OCI-LY1 (cell line): ENCODE data around the gene EML6.

Experiments
- H2AFZ ChIP-seq: fragments of 200-600 bp; sonication (generic), shearing (Covaris generic); 2 replicates; pipeline ENCODE4 v1.6.0; 2014; ENCODE audit warnings: antibody characterized with exemption, mild to moderate bottlenecking, low read length
- H3F3A ChIP-seq: fragments of 200-600 bp; sonication (generic), shearing (Covaris generic); 2 replicates; pipeline ENCODE4 v1.6.0; 2014; ENCODE audit warnings: mild to moderate bottlenecking, antibody characterized with exemption, low read length, moderate library complexity; ENCODE audit not compliant: insufficient read depth
- H3K27ac ChIP-seq: fragments of 200-600 bp; sonication (generic); 2 replicates; pipeline ENCODE4 v1.5.1; 2014; ENCODE audit warnings: low read length, mixed run types, mild to moderate bottlenecking, low read depth; ENCODE audit not compliant: poor library complexity, severe bottlenecking
- H3K27me3 ChIP-seq: fragments of 200-600 bp; sonication (generic); 2 replicates; pipeline ENCODE4 v1.6.0; 2014; ENCODE audit warnings: antibody characterized with exemption, mild to moderate bottlenecking, low read length, moderate library complexity; ENCODE audit not compliant: insufficient read depth
- H3K36me3 ChIP-seq: fragments of 200-600 bp; sonication (generic); 2 replicates; pipeline ENCODE4 v1.6.1; 2014; ENCODE audit warnings: mild to moderate bottlenecking, antibody characterized with exemption, low read length, moderate library complexity, mixed read lengths; ENCODE audit not compliant: insufficient read depth
- H3K4me1 ChIP-seq: fragments of 200-600 bp; sonication (generic); 2 replicates; pipeline ENCODE4 v1.5.1; 2014; ENCODE audit warnings: mild to moderate bottlenecking, low read length, moderate library complexity; ENCODE audit not compliant: insufficient read depth, severe bottlenecking
- H3K4me2 ChIP-seq: fragments of 200-600 bp; sonication (generic), shearing (Covaris generic); 2 replicates; pipeline ENCODE4 v1.6.1; 2014; ENCODE audit warnings: low read length
- H3K4me3 ChIP-seq: fragments of 200-600 bp; sonication (generic); 2 replicates; pipeline ENCODE4 v1.5.1; 2014; ENCODE audit warnings: low read length, low read depth, mild to moderate bottlenecking, mixed read lengths; ENCODE audit not compliant: poor library complexity, severe bottlenecking
- H3K79me2 ChIP-seq: fragments of 200-600 bp; shearing (Covaris generic); 2 replicates; pipeline ENCODE4 v1.6.1; 2016; ENCODE audit warnings: mixed run types, low read length, mixed read lengths; ENCODE audit not compliant: insufficient read depth
- H3K9ac ChIP-seq: fragments of 200-600 bp; sonication (generic), shearing (Covaris generic); 2 replicates; pipeline ENCODE4 v1.6.1; 2014; ENCODE audit warnings: mild to moderate bottlenecking, low read length, mixed read lengths
- H3K9me2 ChIP-seq: fragments of 200-600 bp; sonication (generic), shearing (Covaris generic); 2 replicates; pipeline ENCODE4 v1.6.1; 2014; ENCODE audit warnings: low read depth, mild to moderate bottlenecking, low read length, mixed read lengths
- H3K9me3 ChIP-seq: fragments of 200-600 bp; shearing (Covaris generic); 2 replicates; pipeline ENCODE4 v1.6.1; 2014; ENCODE audit warnings: low read length, mixed read lengths
- H4K20me1 ChIP-seq: fragments of 200-600 bp; sonication (generic), shearing (Covaris generic); 2 replicates; pipeline ENCODE4 v1.6.0; 2016; ENCODE audit warnings: mild to moderate bottlenecking, low read length; ENCODE audit not compliant: insufficient read depth
- EZH2 ChIP-seq: fragments of 200-600 bp; sonication (generic), shearing (Covaris generic); IDR thresholded peaks from 2 replicates; pipeline ENCODE4 v1.8.0; 2017; ENCODE audit warnings: borderline replicate concordance, mixed run types, mild to moderate bottlenecking, antibody characterized with exemption, low read length, moderate library complexity, mixed read lengths
- TF ChIP-seq, protein P1 (sequence below): fragments of 200-600 bp; sonication (generic), shearing (Covaris generic); IDR thresholded peaks from 2 replicates; pipeline ENCODE4 v1.5.1; 2017; ENCODE audit warnings: mild to moderate bottlenecking, antibody characterized with exemption, low read length, moderate library complexity, mixed read lengths

EML6 gene

DNA sequence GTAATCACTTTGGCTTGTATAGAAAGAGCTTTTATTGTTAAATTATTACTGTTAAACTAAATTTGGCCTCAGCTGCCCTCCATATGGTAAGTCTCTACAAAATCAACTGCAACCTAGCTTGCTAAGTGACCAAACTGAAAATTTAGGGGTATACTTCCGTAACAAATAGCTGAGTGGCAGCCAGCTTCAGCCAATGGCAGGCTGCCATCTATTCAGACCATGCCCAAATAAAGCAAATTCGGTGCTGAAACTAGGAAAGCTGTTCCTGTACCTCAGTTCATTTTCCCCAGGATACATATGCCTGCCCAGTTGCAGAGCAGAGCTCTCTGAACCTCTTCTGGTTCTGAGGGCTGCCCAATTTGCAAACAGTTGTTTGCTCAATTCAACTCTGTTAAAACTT lies 94.8 kb downstream of the EML6 start:
- Histone ChIP-seq H4K20me1 (no peaks in the 10 kb centered on the region), H3K36me3 (peaks cover 96% of the 10 kb centered on the region), H3K4me1 (no peaks in the 10 kb centered on the region), H3K4me2 (no peak overlapping the region), H3K79me2 (peaks cover 15% of the 10 kb centered on the region; the same call in 1 of the 2 replicates), H3K27ac (no peak overlapping the region), H3K4me3 (no peak overlapping the region), H3K9me2 (no peaks in the 10 kb centered on the region), H3F3A (no peaks in the 10 kb centered on the region), H2AFZ (no peak overlapping the region), H3K27me3 (no peaks in the 10 kb centered on the region), H3K9me3 (no peaks in the 10 kb centered on the region), H3K9ac (no peak overlapping the region)
- TF ChIP-seq, protein P1, sequence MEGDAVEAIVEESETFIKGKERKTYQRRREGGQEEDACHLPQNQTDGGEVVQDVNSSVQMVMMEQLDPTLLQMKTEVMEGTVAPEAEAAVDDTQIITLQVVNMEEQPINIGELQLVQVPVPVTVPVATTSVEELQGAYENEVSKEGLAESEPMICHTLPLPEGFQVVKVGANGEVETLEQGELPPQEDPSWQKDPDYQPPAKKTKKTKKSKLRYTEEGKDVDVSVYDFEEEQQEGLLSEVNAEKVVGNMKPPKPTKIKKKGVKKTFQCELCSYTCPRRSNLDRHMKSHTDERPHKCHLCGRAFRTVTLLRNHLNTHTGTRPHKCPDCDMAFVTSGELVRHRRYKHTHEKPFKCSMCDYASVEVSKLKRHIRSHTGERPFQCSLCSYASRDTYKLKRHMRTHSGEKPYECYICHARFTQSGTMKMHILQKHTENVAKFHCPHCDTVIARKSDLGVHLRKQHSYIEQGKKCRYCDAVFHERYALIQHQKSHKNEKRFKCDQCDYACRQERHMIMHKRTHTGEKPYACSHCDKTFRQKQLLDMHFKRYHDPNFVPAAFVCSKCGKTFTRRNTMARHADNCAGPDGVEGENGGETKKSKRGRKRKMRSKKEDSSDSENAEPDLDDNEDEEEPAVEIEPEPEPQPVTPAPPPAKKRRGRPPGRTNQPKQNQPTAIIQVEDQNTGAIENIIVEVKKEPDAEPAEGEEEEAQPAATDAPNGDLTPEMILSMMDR = no peak
- TF ChIP-seq EZH2 = no peak

DNA sequence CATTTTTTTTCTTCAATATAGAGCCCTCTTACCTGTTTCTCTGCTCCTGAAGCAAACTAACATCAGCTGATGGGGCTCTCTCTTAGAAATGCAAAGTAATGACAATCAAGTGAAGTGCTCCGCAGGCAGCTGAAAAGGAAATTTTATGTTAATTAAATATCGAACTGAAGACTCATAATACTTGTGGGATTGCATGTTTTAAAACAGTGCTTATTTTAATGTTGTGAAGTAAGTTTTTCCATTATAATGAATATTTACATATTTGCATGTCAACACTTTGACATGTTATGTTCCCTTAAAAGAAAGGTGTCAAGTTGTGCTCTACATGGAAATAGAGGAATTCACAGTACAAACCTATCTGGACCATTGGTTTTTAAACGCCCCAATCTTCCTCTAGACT lies 97.1 kb downstream of the EML6 start:
- no peak overlapping the region for H3K4me3 ChIP-seq
- H3F3A ChIP-seq = no peaks in the 10 kb centered on the region
- H3K27me3 ChIP-seq = no peaks in the 10 kb centered on the region
- H3K9me2 ChIP-seq = no peaks in the 10 kb centered on the region
- H2AFZ ChIP-seq = no peak overlapping the region
- H3K4me2 ChIP-seq = no peak overlapping the region
- H3K9me3 ChIP-seq = no peaks in the 10 kb centered on the region
- no peak overlapping the region for H3K27ac ChIP-seq
- TF ChIP-seq EZH2 = no peak
- TF ChIP-seq, protein P1 = no peak
- H4K20me1 ChIP-seq = no peaks in the 10 kb centered on the region
- H3K9ac ChIP-seq = no peak overlapping the region
- peaks cover 11% of the 10 kb centered on the region for H3K4me1 ChIP-seq
- peaks cover 9% of the 10 kb centered on the region; the same call in 1 of the 2 replicates for H3K79me2 ChIP-seq
- H3K36me3 ChIP-seq = peaks cover 96% of the 10 kb centered on the region

DNA sequence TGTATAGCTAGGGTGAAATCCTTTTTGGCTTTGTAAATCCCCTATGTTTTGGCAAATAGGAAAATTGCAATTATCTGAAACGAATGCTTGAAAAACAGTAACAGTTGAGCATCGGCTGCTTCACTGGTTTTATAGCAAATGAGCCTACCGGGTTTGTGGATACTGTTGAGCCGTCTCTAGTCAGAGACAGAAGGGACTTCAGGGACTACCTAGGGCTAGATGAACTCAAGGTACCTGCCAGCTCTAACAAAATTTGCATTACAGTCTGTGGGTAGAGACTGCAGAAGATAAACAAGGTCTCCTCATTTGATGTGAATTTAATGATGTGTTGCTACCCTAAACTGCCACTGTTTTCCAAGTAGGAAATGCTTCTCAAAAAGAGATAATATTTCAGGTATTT lies 101.1 kb downstream of the EML6 start:
- H3K9ac ChIP-seq = no peak overlapping the region
- H3K4me3 ChIP-seq = no peak overlapping the region
- no peak overlapping the region for H3K4me2 ChIP-seq
- no peaks in the 10 kb centered on the region for H4K20me1 ChIP-seq
- H3K27me3 ChIP-seq = no peaks in the 10 kb centered on the region
- no peaks in the 10 kb centered on the region for H3K9me2 ChIP-seq
- no peaks in the 10 kb centered on the region for H3K79me2 ChIP-seq
- H3K36me3 ChIP-seq = peaks cover 96% of the 10 kb centered on the region
- H3F3A ChIP-seq = no peaks in the 10 kb centered on the region
- peaks cover 11% of the 10 kb centered on the region for H3K4me1 ChIP-seq
- H3K27ac ChIP-seq = no peak overlapping the region
- no peak overlapping the region for H2AFZ ChIP-seq
- no peaks in the 10 kb centered on the region for H3K9me3 ChIP-seq
- TF ChIP-seq, protein P1 = no peak
- no peak for TF ChIP-seq EZH2
